Neutrophil (primary cell): ENCODE measurements around the gene ARID4B.
"Not testable (repeated sequence)": the region's sequence is repeated elsewhere in the genome, so short reads cannot be mapped to it uniquely, and the experiment has no call there.

ENCODE experiments used
- H3K27ac ChIP-seq: fragments of 200-600 bp; sonication (generic); 2 replicates; pipeline ENCODE4 v1.5.1; 2016; ENCODE audit warnings: mild to moderate bottlenecking, moderate library complexity
- H3K27me3 ChIP-seq: fragments of 200-600 bp; sonication (generic); 2 replicates; pipeline ENCODE4 v1.6.0; 2016; ENCODE audit warnings: mild to moderate bottlenecking
- H3K36me3 ChIP-seq: fragments of 200-600 bp; sonication (generic); 2 replicates; pipeline ENCODE4 v1.5.1; 2017
- H3K4me1 ChIP-seq, 2 experiments: fragments of 200-600 bp in 1 of 2; sonication (generic) in 1 of 2; 1 replicate in 1 of 2; 2 replicates in 1 of 2; pipeline versions ENCODE4 v1.5.1 to v1.6.1; 2013 to 2016; ENCODE audit warnings: low read depth in 1 of 2, low read length in 1 of 2, mild to moderate bottlenecking in 1 of 2, moderate library complexity in 1 of 2; ENCODE audit not compliant: control insufficient read depth in 1 of 2, insufficient read depth in 1 of 2
- H3K4me3 ChIP-seq, 2 experiments: fragments of 200-600 bp in 1 of 2; sonication (generic) in 1 of 2; 1 replicate in 1 of 2; 2 replicates in 1 of 2; pipeline ENCODE4 v1.5.1; 2013 to 2016; ENCODE audit warnings: low read depth in 1 of 2, low read length in 1 of 2, mild to moderate bottlenecking in 1 of 2, moderate library complexity in 1 of 2
- H3K9me3 ChIP-seq: fragments of 200-600 bp; sonication (generic); 2 replicates; pipeline ENCODE4 v1.5.1; 2016
- TF ChIP-seq, protein P1 (sequence below): fragments of 200-600 bp; sonication (generic); IDR thresholded peaks from 2 replicates; pipeline ENCODE4 v1.5.1; 2016; ENCODE audit warnings: antibody characterized with exemption

The ARID4B gene

GRCh38 chr1:235290740-235291502 is 37.1 kb downstream of the ARID4B start:
- H3K4me1 ChIP-seq = peaks cover 9 to 18% of the 10 kb centered on the region in 2 experiments
- peak overlapping the region; percentile 66 for H3K27ac ChIP-seq
- H3K9me3 ChIP-seq = no peaks in the 10 kb centered on the region
- H3K4me3 ChIP-seq = no peak overlapping the region
- no peaks in the 10 kb centered on the region for H3K36me3 ChIP-seq
- TF ChIP-seq, protein P1, sequence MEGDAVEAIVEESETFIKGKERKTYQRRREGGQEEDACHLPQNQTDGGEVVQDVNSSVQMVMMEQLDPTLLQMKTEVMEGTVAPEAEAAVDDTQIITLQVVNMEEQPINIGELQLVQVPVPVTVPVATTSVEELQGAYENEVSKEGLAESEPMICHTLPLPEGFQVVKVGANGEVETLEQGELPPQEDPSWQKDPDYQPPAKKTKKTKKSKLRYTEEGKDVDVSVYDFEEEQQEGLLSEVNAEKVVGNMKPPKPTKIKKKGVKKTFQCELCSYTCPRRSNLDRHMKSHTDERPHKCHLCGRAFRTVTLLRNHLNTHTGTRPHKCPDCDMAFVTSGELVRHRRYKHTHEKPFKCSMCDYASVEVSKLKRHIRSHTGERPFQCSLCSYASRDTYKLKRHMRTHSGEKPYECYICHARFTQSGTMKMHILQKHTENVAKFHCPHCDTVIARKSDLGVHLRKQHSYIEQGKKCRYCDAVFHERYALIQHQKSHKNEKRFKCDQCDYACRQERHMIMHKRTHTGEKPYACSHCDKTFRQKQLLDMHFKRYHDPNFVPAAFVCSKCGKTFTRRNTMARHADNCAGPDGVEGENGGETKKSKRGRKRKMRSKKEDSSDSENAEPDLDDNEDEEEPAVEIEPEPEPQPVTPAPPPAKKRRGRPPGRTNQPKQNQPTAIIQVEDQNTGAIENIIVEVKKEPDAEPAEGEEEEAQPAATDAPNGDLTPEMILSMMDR = no peak
- H3K27me3 ChIP-seq = no peaks in the 10 kb centered on the region

DNA sequence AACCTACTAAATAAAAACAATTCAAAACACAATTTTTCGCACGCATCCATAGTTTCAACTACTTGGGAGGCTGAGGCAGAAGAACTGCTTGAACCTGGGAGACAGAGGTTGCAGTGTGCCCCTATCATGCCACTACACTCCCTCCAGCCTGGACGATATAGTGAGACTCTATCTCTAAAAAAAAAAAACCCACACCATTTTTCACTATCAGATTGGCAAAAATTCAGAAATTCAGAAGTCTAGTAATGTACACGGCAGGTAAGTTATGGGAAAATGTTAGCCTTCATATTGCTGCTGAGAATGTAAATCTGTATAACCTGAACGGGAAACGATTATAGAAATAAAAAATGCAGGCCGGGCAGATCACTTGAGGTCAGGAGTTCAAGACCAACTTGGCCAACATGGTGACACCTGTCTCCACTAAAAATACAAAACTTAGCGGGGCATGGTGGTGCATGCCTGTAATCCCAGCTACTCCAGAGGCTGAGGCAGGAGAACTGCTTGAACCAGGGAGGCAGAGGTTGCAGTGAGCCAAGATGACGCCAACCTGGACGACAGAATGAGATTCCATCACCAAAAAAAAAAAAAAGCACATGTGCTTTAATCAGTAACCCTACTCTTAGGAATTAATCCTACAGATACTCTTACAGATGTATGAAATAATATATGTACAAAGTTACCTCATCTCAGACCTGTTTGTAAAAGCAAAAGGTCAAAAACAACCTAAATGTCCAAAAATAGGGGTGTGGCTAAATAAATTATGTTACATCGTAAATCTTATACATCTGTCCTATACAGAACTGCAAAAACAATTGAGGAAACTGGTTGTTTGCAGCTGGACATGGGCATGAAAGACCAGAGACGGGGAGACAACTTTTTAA is 37.9 kb downstream of the ARID4B start:
- H3K36me3 ChIP-seq = no peaks in the 10 kb centered on the region
- no peaks in the 10 kb centered on the region for H3K9me3 ChIP-seq
- H3K27me3 ChIP-seq = no peaks in the 10 kb centered on the region
- H3K27ac ChIP-seq = no peak overlapping the region
- peaks cover 9 to 18% of the 10 kb centered on the region in 2 experiments for H3K4me1 ChIP-seq
- H3K4me3 ChIP-seq = no peak overlapping the region
- TF ChIP-seq, protein P1 = no peak

GRCh38 chr1:235287208-235287882 is 40.6 kb downstream of the ARID4B start:
- TF ChIP-seq, protein P1 = no peak
- Histone ChIP-seq H3K27me3 (no peaks in the 10 kb centered on the region), H3K36me3 (no peaks in the 10 kb centered on the region), H3K4me1 (peaks cover 7 to 15% of the 10 kb centered on the region in 2 experiments), H3K9me3 (no peaks in the 10 kb centered on the region), H3K27ac (no peak overlapping the region), H3K4me3 (no peak overlapping the region)

DNA sequence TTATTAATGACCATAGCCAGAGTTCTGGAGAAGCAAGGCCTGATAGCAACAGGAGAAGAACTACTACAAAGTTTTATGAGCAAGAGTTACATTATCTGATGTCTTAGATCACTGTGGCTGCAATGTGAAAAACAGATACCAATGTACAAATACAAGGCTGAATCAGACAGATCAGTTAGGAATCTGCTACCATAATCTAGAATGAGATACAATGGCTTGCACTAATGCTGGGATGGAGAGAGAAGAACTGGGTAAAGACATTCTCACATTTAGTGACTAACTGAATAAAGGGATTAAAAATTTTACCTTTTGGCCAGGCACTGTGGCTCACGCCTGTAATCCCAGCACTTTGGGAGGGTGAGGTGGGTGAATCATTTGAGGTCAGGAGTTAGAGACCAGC is 41.3 kb downstream of the ARID4B start:
- Histone ChIP-seq H3K27me3 (no peaks in the 10 kb centered on the region), H3K9me3 (no peaks in the 10 kb centered on the region), H3K4me1 (peaks cover 3 to 8% of the 10 kb centered on the region in 2 experiments), H3K36me3 (no peaks in the 10 kb centered on the region), H3K4me3 (no peak overlapping the region), H3K27ac (no peak overlapping the region)
- TF ChIP-seq, protein P1 = no peak

DNA sequence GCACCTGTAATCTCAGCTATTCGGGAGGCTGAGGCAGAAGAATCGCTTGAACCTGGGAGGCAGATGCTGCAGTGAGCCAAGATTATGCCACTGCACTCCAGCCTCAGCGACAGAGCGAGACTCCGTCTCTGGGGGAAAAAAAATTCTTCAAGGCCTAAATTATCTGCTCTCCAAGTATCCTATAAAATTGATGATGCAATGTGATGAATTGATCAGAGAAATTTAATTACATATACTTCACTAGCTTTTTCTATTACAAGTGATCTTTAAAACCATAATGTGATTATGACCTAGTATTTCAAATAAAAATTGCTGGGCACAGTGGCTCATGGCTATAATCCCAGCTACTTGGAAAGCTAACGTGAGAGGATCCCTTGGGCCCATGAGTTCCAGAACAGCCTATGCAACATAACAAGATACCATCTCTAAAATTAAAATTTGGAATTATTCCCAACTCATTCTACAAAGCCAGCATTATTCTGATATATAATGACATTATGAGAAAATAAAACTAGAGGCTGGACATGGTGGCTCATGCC is 43.7 kb downstream of the ARID4B start:
- Histone ChIP-seq H3K4me3 (no peak overlapping the region), H3K36me3 (no peaks in the 10 kb centered on the region), H3K27me3 (no peaks in the 10 kb centered on the region), H3K9me3 (no peaks in the 10 kb centered on the region), H3K27ac (no peak overlapping the region), H3K4me1 (peaks cover 10 to 19% of the 10 kb centered on the region in 2 experiments)
- TF ChIP-seq, protein P1 = no peak

GRCh38 chr1:235283636-235284035 is 44.3 kb downstream of the ARID4B start:
- not testable (repeated sequence) for H3K4me3 ChIP-seq, H3K9me3 ChIP-seq, H3K36me3 ChIP-seq, H3K27me3 ChIP-seq, H3K27ac ChIP-seq
- peaks cover 10 to 19% of the 10 kb centered on the region in 2 experiments for H3K4me1 ChIP-seq
